Measurements from ENCODE around the gene EEF1E1. TPM values are rescaled to one million over a fixed set of nuclear protein-coding genes. Genes with fewer than 3 reads are reported as not detected.

The EEF1E1 gene
- total and polyA plus RNA-seq, 9 of the 15 experiments (the other 6 are each of a cell fraction or from before 2014, with no cell fraction given): 135 to 1,355 (median 327) TPM

DNA sequence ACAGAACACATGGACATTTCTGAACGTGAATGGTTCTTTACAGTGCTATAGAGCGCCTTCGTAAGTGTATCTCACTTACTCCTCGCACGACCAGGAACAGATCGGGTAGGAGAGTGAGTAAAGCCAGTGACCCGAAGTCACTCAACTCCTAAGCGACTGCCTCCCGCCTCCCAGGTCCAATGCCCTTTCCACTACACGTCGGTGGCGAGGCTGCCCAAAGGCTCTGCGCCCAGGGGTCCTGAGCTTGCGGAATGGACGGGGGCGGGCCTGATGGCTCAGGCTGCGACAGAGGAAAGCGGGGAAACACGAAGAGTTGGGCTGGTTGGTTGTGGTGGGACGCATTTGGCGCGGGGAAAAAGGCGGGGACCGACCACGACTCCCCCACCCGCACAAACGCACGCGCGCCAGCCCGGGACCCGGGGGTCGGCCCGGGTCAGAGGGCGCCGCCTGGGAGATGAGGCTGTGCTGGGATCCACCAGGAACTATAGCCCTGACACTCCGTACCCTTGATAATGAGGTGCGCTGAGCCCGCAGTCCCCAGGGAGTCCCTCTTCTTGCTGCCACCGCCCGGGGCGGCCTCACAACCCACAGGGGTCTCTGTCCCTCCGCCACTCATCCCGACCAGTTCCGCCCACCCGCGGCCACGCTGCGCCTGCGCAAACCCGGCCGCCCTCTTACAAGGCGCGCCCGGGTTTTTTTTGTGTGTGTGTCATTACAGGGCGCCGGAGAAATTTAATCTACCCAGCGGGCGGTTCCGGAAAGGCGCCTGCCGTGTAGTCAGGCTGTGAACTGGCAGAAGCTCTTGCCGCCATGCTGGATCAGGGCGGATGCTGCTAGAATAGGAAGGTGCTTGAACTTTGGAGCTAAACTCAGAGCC is 38.3 kb downstream of the EEF1E1 start, which contains the start of gene BLOC1S5 (continued):
- TF ChIP-seq MLLT1 (IDR thresholded peaks at IDR 0.05): no peak
- peak; percentile 81 for TF ChIP-seq EP400 (IDR thresholded peaks at IDR 0.05)
- TF ChIP-seq, protein P1, sequence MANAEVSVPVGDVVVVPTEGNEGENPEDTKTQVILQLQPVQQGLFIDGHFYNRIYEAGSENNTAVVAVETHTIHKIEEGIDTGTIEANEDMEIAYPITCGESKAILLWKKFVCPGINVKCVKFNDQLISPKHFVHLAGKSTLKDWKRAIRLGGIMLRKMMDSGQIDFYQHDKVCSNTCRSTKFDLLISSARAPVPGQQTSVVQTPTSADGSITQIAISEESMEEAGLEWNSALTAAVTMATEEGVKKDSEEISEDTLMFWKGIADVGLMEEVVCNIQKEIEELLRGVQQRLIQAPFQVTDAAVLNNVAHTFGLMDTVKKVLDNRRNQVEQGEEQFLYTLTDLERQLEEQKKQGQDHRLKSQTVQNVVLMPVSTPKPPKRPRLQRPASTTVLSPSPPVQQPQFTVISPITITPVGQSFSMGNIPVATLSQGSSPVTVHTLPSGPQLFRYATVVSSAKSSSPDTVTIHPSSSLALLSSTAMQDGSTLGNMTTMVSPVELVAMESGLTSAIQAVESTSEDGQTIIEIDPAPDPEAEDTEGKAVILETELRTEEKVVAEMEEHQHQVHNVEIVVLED (CRISPR knock-in tag; IDR thresholded peaks at IDR 0.05): peak; percentile 57
- TF ChIP-seq, protein P2, sequence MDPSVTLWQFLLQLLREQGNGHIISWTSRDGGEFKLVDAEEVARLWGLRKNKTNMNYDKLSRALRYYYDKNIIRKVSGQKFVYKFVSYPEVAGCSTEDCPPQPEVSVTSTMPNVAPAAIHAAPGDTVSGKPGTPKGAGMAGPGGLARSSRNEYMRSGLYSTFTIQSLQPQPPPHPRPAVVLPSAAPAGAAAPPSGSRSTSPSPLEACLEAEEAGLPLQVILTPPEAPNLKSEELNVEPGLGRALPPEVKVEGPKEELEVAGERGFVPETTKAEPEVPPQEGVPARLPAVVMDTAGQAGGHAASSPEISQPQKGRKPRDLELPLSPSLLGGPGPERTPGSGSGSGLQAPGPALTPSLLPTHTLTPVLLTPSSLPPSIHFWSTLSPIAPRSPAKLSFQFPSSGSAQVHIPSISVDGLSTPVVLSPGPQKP (CRISPR knock-in tag; IDR thresholded peaks at IDR 0.05): no peak
- no peak for TF ChIP-seq ZNF695 (CRISPR knock-in tag; IDR thresholded peaks at IDR 0.05)
- TF ChIP-seq HMG20A (CRISPR knock-in tag; conservative IDR thresholded peaks at IDR 0.05): no peak
- peak; percentile 95 for TF ChIP-seq GABPA (tag; conservative IDR thresholded peaks at IDR 0.05; ENCODE audit: low read depth)
- TF ChIP-seq RBBP5 (IDR thresholded peaks at IDR 0.05; ENCODE audit: borderline replicate concordance, insufficient read depth, low read length, poor library complexity, severe bottlenecking): peak; percentile 70
- 0 out of 2 replicates have a peak, but pooled peaks have one; percentile 42 for TF ChIP-seq ZBTB17 (CRISPR knock-in tag; IDR thresholded peaks at IDR 0.05)
- TF ChIP-seq SIN3B (IDR thresholded peaks at IDR 0.05; ENCODE audit: low read depth): no peak
- no peak for TF ChIP-seq SNRNP70 (optimal IDR thresholded peaks at IDR 0.05; ENCODE audit: low read depth, low read length)
- TF ChIP-seq ASH1L (IDR thresholded peaks at IDR 0.05; ENCODE audit: borderline replicate concordance, low read depth, partially characterized antibody): peak; percentile 70
- TF ChIP-seq RB1 (IDR thresholded peaks at IDR 0.05; ENCODE audit: low read depth): peak; percentile 58
- 0 out of 2 replicates have a peak, but pooled peaks have one; percentile 10 for TF ChIP-seq USF2 (CRISPR knock-in tag; IDR thresholded peaks at IDR 0.05)
- no peak for TF ChIP-seq HEY1 (CRISPR knock-in tag; IDR thresholded peaks at IDR 0.05; ENCODE audit: borderline replicate concordance)
- TF ChIP-seq, protein P3, sequence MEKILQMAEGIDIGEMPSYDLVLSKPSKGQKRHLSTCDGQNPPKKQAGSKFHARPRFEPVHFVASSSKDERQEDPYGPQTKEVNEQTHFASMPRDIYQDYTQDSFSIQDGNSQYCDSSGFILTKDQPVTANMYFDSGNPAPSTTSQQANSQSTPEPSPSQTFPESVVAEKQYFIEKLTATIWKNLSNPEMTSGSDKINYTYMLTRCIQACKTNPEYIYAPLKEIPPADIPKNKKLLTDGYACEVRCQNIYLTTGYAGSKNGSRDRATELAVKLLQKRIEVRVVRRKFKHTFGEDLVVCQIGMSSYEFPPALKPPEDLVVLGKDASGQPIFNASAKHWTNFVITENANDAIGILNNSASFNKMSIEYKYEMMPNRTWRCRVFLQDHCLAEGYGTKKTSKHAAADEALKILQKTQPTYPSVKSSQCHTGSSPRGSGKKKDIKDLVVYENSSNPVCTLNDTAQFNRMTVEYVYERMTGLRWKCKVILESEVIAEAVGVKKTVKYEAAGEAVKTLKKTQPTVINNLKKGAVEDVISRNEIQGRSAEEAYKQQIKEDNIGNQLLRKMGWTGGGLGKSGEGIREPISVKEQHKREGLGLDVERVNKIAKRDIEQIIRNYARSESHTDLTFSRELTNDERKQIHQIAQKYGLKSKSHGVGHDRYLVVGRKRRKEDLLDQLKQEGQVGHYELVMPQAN (IDR thresholded peaks at IDR 0.05; ENCODE audit: borderline replicate concordance): peak; percentile 78
- no peak for TF ChIP-seq STAG1 (CRISPR knock-in tag; IDR thresholded peaks at IDR 0.05; ENCODE audit: borderline replicate concordance)
- no peak for TF ChIP-seq ZFP91 (CRISPR knock-in tag; IDR thresholded peaks at IDR 0.05)
